ENCODE data around the gene SETBP1.

- TF ChIP-seq ZNF10 (tag by site-specific recombination; IDR thresholded peaks at IDR 0.05), result no peak
- TF ChIP-seq CTCF (tag by site-specific recombination; IDR thresholded peaks at IDR 0.05), result no peak
- TF ChIP-seq ZBTB7A (tag by site-specific recombination; IDR thresholded peaks at IDR 0.05; ENCODE audit: low read depth), result no peak
- no peak for TF ChIP-seq ZNF777 (tag by site-specific recombination; IDR thresholded peaks at IDR 0.05; ENCODE audit: borderline replicate concordance)
- no peak for TF ChIP-seq ZNF274 (IDR thresholded peaks at IDR 0.05; ENCODE audit: low read length)
- no peak for TF ChIP-seq ZNF274 (tag by site-specific recombination; IDR thresholded peaks at IDR 0.05; ENCODE audit: borderline replicate concordance)
These were observed 222.6 kb downstream of the SETBP1 start for GRCh38 chr18:44903327-44903726.
